NCI-H460 (cell line): Measurements from ENCODE around the gene TCF7L2. TPM values are rescaled to one million over a fixed set of nuclear protein-coding genes. Genes with fewer than 3 reads are reported as not detected.

Source experiments
- DNase-seq: peaks from one replicate; pipeline ENCODE4 v3.0.0-alpha.2; 2016; ENCODE audit warnings: low read depth; ENCODE audit errors: extremely low read depth
- total RNA-seq: library from RNA; depleted of rRNA; stranded (reverse); fragments of >200 nt; shearing (Covaris generic); gene quantifications from 2 replicates; pipeline ENCODE4 v1.2.3, GENCODE V29; 2014

Gene TCF7L2
- total RNA-seq, 1 experiment from 2014 or later, result 11.1 TPM

DNA sequence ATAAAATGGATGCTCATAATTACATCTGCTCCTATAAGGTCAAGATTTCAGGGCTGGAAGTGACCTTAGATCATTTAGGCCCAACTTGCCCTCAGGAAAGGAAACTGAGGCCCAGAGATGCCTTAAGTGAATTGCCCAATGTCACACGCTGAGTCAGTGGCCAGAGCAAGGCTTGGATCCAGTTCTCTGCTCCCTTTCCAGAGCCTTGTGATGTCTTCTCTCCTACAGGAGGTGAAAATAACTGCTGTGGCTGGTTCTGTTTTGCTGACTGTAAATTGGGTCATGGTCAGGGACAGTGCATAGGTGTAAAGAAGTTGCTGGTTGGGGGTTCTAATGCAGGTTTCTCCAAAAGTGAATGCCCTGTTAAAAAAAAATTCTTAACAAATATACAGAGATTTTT, 91.3 kb downstream of the TCF7L2 start:
- DNase-seq, result no peak

DNA sequence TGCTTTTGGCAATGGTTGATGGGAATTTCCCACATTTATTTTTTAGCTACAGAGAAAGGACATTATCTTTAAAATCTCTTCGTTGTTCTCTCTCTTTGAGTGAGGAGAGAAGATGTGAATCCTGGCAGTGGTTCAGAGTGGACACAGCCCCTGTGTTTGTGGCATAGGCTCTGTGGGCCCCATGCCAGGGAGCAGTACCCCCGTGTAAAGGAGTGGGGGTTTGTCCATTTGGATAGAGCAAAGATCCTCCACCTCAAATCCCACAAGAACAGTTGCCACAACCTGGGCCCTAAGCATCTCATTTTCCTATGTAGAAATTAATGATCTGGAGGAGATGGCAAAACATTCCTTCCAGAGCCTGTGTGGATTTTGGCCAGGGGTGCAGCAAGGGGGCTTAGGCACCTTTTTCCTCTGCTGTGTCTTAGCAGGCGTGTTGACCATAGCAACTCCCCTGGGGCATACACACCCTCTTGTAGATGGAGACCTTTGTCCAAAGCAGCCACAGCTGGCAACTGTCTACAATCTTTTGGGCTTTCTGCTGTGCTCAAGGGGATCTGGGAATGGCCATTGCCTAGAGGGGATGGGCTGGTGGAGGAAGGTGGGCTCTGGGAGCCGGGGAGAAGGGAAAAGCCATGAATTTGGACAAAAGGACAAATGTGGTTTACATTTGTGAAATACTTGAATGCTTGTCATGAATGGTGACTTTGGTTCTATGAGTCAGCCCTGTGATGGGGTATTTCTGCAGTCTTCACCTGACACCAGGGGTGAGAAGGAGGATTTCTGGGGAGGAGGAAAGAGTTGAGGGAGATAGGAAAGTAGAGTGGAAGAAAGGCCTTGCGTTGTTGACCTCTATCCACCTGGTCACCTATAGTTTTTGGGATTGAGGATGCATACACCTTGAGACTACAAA, 92.0 kb downstream of the TCF7L2 start:
- DNase-seq, result no peak

DNA sequence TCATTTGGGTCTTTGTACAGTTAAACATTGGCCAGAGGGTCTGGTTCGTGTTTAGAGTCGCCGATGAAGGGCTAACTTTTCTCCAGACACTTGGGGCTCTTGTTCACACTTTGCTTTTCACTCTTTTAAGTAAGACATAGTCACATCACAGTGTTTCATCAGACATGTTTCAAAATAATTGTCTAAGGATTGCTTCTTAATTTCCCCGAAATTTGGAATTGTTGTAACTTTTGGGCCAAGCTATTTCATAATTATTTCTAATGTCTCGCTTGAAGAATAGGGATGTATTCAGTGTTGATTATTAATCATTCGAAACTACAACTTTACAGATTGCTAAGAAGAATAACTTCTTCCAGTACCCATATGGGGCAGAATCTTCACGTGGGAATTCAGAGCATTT, 92.8 kb downstream of the TCF7L2 start:
- no peak for DNase-seq

DNA sequence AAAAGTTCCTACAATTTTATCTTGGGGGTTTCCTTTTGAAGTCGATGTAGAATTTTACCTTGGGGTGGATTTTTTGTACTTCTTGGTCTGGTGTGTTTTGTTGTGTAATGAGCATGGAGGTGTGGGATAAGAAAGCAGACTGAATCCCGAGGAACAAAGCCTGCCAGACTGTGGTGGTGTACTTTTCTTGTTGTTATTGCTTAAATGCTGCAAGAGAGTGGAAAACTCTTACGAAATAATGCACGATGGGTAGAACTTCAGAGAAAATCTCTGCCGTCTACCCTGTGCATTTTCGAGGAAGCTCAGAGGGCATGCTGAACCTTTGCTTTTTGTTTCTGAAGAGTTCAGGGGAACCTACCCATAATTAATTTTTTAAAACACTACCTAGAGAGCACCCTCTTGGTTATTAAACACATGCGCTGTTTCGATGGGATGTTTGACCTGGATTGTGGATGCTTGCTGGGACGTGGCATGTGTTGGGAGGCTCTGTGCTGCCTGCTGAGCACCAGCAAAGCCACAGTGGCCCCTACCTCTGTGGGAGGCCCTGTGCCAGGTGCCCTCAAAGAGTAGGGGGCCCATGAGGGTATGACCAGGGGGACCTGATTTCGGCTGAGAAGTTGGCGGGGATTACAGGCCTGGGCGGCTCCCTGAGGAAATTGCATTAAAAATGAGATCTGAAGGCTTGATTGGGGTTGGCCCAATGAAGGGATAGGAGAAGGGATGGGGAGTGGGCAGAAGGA, 94.1 kb downstream of the TCF7L2 start:
- no peak for DNase-seq

DNA sequence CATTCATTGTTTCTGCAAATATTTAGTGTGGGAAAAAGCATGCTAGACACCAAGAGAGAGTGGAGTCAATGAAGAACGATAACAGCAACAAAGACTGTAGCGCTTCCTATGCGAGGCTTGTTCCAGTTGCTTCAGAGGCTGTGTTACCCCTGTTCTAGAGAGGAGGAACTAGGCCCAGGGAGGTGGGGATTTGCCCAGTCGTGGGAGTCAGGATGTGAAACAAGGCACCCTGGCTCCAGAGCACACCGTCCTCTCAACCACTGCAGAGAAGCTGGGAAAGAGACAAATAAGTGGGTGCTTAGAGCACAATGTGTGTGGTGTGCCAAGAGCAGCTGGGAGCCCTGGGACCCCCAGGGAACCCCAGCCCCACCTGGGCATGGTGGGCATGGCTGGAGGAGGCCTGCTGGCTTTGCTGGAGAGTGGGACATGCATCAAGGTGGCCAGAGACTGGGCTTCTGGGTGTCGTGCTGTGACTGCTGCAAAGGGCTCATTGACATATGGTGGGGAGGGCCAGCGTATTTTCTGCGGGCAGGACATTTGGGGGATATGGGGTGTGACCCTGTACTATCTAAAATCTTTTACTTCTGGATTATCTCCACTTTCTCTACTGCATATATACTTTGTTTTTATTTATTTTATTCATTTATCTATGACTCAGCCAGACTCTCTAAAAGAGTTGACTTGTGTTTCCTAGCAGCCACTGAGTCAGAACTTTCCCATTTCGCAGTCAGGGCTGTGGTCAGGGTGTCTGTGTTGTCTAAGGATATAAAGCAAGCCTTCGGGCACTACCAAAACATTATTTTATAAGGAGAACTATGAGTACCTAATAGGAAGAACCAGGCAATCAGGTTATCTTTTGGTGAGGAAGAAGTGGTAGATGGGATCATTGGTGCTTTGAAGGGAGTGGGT, 95.4 kb downstream of the TCF7L2 start:
- no peak for DNase-seq

DNA sequence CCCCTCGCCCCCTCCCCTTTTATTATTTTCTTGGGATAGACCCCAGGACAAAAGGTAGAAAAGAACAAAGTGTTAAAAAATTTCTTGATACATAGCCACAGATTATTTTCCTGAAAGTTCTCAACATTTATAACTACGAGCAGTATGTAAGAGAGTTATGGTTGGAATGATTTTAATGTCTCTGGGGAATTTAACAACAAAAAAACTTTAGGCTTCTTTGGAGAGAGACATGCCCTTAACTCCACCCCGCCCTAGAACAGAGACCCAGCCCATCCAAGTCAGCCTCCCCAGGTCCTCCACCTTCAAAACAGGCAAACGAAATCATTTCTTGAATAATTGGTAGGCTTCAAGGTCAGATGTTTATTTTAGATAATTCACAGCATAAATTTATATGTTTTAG, 97.1 kb downstream of the TCF7L2 start:
- no peak for DNase-seq

DNA sequence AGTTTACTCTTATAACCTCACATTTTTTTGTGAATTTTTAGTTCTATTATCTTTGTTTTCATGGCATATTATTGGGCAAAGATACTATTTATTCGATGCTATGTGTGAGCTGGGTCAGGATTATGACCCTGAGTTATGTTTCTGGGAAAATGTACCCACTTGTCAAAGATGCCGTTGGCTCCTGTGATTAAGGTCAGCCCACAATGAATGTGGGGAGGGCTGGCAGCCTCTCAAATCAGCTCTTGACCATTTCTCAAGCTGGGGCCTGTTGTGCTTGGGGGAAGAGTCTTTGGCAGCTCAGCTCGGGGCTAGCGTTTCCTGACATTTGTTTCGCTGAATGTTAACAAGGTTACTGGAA, 97.5 kb downstream of the TCF7L2 start:
- DNase-seq, result no peak

DNA sequence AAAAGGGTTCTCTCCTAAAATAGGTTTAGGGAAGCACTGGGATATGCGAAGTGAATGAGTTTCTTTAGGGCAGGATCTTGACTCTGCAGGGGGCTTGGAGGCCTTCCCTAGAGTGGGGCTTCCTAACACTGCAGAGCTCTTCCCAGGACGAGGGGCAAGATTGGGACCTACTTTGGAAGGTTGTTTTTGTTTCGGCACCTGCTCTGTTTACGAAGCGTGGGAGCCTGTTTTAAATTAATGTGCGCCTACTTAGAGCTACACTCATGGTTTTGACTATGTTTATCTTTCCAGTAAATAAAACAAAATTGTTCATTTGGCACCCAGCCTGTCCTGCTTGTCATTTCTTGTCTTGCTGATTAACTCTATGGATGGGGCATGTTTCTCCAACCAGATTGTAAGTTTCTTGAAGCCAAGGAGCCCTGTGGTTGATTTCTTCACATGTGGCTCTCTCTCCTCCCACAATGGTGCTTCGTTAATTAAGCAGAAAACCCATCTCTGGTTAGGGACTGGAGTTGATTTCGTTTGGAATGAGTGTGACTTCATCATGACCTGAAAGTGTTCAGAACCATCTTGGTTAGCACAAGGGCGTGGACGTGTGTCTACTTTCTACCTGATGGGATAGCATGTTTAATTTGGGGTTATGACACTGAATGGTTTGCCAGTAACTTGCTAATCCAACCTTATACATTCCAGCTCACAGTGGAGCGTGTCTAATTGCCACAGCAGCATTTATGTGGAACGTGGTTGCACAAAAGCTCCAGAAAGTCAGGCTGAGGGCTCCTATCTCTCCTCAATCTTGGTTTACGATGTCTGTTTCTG, 98.1 kb downstream of the TCF7L2 start:
- DNase-seq, result no peak

DNA sequence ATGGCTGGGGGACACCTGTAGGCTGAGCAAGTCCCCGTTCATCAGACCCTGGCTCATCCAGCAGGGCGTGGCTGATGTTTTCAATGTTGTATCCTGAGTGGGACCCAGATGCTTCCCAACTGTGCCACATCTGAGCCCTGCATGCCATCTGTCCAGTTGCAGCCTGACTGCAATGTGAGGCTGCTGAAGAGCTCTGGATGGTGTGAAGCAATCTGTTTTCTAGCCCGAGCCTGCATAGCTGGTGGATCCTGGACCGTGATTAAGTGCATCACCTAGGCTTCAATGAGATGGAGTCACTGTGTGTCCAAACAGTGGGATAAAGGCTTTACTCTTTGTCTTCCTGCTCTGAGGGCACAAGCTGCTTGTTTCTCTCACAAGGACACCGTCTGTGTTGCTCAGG, 99.8 kb downstream of the TCF7L2 start:
- DNase-seq, result no peak

DNA sequence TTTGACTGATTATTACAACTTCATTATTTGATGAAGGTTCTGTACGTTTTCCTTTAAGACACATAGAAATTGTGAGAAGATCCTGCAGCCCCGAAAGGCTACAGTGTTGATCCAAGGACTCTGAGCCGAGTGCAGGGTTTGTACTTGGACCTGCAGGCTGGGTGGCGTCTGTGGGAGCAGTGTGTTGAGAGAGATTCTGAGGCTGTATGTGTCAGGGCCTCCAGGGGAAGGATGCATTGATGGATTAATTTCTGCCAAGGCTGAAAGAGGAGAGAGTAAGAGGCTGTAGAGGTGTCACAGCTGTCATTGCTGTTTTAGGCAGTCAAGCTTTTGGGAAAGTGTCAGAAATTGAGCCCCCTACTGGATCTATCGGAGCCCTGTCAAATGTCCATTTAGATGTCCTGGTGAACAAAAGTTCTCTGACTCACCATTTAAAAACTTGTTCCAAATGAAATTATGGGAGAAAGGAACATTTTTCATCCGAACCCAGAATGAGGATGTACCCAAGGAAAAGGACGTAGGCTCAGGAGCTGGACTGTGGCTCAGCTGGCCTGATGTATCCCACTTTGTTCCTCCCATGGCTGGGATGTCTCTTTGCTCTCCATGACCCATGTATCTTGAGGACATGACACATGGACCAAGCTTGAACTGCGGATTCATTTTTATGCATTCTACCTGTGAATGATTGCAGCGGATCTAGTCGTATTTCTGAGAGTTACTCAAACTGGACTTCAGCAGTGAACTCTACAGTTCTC, 102.2 kb downstream of the TCF7L2 start:
- no peak for DNase-seq

DNA sequence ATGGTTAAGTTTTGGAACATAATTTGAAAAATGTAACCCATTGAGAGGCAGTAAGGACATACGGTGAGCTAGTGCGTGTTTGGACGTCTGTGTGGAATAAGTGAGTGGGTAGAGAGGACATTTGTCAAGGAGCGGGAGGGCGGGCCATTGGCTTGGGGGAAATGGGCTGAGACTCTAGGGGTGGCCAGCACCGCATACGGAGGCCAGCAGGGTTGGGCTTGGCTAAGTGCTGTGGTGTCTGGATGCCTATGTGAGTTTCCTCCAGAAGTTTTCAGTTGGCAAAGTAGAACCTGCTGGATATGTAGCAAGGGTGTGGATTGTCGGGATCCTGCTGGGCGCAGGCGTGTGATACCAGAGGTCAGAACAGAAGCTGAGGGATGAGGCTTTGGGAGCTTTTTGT, 103.0 kb downstream of the TCF7L2 start:
- no peak for DNase-seq

DNA sequence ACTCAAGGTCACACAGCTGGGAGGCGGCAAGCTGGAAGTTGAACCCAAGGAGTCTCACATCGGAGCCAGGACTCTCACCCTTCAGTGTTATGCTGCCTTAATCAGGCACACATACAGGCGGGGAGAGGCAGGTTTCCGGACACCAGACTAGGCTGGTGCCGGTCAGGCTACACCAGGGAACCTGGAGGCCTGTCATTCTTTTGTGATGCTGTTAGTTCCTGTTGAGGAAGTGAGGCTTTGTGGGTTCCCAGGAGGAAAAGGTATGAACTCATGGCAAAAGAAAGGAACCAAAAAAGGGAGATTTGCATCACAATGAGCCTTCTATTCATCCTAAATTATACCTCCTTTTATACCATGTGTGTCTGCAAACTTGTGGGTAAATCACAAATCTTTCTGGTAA, 103.8 kb downstream of the TCF7L2 start:
- no peak for DNase-seq

DNA sequence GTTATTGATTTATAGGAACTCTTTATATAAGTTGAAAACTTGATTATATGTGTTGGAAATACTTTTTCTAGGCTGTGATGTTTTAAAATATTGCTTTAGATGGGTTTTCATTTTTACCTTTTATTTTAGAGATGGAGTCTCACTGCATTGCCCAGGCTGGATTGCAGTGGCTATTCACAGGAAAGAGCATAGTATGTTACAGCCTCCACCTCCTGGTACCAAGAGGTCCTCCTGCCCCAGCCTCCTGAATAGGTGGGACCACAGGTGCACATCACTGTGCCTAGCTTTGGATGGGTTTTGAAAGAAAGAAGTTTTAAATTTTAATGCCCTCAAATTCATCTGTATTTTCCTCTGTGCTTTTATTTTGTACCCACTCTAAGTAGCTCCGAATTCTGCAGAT, 105.4 kb downstream of the TCF7L2 start:
- DNase-seq, result no peak

DNA sequence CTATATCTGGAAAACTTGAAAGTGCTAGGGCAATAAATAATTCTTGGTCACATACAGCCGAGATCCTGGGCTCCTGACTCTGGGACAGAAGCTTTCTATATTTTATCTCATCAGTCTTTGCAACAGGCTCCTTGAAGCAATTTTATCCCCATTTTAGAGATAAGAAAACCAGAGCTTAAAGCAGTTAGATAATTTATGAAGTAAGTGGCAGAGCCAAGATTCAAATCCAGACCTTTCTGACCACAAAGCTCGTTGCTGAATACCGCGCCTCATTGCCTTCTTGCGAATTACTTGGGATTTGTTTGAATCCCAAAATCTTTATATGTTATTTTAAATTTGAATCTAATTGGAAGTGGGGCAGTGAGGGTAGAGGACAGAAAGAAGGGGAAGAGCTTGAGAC, 106.0 kb downstream of the TCF7L2 start:
- no peak for DNase-seq

DNA sequence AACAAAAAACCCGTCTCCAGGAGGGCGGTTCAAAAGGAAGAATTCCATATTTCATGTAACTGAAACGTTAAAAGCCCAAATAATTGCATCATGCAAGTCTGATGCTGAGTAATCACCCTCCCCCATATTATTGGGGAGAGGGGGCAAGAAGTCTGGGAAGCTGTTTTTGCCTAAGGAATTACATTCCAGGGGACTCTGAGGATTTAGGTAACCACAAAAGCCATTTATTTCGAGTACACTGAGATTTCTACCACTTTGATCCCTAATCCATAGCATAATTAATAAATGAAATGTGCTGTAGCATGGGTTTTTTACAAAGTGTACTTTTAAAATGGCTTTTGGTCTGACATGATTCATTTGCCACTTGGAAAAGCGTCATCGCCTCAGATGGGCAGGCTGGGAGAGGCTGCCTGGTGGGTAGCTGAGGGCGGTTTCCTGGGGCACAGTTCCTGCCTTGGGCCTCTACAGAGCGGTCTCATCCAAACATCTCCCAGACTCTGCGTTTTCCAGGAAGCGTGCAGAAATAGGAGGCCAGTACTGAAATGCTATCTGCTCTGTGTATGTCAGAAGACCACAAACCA, 106.5 kb downstream of the TCF7L2 start:
- DNase-seq, result peak; percentile 65

DNA sequence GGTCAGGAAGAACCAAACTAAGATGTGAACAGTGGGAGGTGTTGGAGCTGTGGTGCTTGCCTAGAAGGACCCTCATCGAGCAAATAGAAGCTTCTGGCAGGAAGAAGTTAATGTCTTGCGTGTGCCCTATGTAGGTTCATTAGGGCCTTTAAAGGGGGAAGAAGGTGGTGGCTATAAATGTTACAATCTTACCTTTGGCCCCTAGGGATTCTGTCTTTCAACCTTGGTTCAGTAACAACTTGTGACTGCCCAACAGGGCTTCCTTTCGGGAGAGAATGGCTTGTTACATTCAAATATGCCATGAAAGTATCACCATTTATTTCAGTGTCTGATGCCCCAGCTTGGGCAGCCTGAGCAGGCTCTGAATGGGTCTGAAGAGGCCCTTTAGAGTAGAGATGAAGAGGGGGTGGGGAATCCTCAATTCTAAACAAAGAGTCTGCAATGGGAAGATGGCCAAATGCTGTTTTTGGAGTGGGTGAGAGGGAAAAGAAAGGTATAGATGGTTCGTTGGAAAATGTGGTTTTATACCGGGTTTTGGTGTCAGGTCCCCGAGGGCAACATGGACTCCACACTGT, 108.0 kb downstream of the TCF7L2 start:
- no peak for DNase-seq

DNA sequence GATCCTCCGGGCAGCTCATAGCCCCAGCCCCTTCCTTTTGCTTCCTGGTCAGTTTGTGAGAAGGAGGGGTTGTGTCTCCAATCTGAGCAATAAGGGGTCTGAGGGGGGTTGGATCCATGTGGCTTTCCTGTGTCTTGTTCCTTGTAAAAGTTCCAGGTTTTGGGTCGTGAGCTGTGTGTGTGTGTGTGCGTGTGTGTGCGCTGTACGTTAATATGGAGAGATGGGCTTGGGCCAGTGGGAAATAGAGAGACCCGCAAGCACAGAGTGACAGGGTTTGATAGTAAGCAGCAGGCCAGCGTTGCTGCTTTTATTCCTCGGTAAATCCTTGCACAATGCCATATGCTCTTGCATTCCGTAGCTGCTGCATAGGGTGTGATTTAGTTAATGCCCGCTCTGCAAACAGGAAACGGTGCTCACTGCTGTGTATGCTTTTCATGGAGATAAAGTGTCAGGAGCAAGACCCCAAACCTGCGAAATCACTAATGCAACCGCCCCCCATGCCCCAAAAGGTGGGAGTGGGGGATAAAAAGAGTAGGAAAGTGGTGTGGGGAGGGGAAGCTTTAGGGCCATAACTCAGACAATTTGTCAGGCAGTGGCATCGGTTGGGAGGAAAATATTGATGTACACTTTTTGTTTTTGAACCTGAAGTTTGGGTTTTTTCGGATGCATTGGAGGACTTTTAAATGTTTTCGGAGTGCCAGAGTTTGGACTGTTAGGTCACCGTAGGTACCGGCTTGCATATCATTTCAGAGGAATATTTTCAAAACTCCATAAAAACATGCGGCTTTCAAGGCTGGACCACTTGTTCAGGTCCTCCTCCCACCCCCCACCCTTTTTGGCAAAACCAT, 108.7 kb downstream of the TCF7L2 start:
- DNase-seq, result no peak

DNA sequence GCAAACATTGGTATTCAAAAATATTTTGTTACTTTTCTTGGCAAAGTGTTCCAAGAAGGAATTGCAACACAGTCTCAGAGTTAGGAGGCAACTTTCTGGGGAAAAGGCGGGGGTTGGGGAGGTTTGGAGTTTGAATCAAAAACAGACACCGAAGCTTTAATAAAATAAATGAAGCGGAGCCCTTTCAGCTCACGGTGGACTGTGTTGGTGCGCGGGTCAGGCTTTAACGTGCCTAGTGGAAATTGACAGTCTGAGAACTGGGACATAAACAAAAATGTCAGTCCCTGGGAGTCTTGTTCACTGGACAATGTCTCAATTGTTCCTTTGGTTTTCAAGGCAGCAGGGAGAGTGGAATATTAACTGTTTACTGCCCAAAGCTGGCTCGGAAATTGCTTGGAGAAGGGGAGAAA, 109.3 kb downstream of the TCF7L2 start:
- no peak for DNase-seq
